ENCODE data around the gene TRIM69. TPM values are rescaled to one million over a fixed set of nuclear protein-coding genes. Genes with fewer than 3 reads are reported as not detected.
"Not testable (repeated sequence)": the region's sequence is repeated elsewhere in the genome, so short reads cannot be mapped to it uniquely, and the experiment has no call there.

Gene TRIM69
- total RNA-seq, 3 donors from 2014 or later = 9.8 to 15.5 (median 13.5) TPM

DNA sequence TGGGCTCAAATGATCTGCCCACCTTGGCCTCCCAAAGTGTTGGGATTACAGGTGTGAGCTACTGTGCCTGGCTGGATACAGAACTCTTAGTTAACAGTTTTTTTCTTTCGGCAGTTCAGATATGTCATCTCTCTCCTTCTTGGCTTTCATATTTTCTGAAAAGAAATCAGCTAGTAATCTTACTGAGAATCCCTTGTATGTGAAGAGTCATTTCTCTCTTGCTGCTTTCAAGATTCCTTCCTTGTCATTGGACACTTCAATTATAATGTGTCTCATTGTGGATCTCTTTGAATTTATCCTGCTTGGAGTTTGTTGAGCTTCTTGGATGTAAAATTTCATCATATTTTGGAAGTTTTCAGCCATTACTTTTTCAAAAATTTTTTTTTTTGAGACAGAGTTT is 17.0 kb downstream of the TRIM69 start:
- Histone ChIP-seq H3K36me3 (no peaks in the 10 kb centered on the region), H3K4me3 (no peak overlapping the region), H3K27me3 (no peaks in the 10 kb centered on the region), H3K9me3 (peaks cover 5% of the 10 kb centered on the region in 2 donors), H3K27ac (no peak overlapping the region), H3K4me1 (no peaks in the 10 kb centered on the region)
- intact Hi-C loops (cut with DNase I; ENCODE audit: low total_unique reads) = no loop called here
- no peak for DNase-seq (ENCODE audit: low spot score in 2 of 2)
- TF ChIP-seq POLR2AphosphoS5 (IDR thresholded peaks at IDR 0.05) = no peak
- TF ChIP-seq CTCF (IDR thresholded peaks at IDR 0.05) = no peak
- TF ChIP-seq POLR2A (IDR thresholded peaks at IDR 0.05) = no peak

- intact Hi-C loops (cut with DNase I; ENCODE audit: low total_unique reads) = no loop called here
- Histone ChIP-seq H3K4me3 (no peak overlapping the region), H3K9me3 (no peaks in the 10 kb centered on the region), H3K36me3 (no peaks in the 10 kb centered on the region), H3K27me3 (no peaks in the 10 kb centered on the region), H3K4me1 (no peaks in the 10 kb centered on the region), H3K27ac (no peak overlapping the region)
- no peak for DNase-seq (ENCODE audit: low spot score in 2 of 2)
- no peak for TF ChIP-seq POLR2A (IDR thresholded peaks at IDR 0.05)
- TF ChIP-seq POLR2AphosphoS5 (IDR thresholded peaks at IDR 0.05) = no peak
- no peak for TF ChIP-seq CTCF (IDR thresholded peaks at IDR 0.05)
Observed at GRCh38 chr15:44763187-44763586, 26.9 kb downstream of the TRIM69 start.

DNA sequence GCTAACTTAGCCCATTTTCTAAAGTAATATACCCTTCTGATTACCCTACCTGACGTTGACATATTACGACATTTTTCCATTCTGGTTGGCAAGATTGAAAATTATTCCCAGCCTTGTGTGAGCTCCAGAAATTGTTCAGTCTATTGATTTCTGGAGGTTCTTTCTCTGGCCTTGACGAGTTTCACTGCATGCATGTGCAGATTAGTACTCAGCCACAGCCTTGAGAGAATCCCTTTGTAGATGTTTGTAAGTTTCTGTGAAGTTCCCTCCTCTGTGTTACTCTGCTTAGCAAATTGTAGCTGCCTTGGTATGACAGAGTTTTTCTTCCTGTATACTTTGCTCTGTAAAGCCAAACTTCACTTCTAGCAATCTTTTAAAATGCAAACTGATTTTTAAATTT is 27.5 kb downstream of the TRIM69 start:
- intact Hi-C loops (cut with DNase I; ENCODE audit: low total_unique reads) = no loop called here
- TF ChIP-seq POLR2AphosphoS5 (IDR thresholded peaks at IDR 0.05) (no peak), CTCF (IDR thresholded peaks at IDR 0.05) (no peak), POLR2A (IDR thresholded peaks at IDR 0.05) (no peak)
- H3K36me3 ChIP-seq = no peaks in the 10 kb centered on the region
- no peak overlapping the region for H3K4me3 ChIP-seq
- H3K27ac ChIP-seq = no peak overlapping the region
- H3K9me3 ChIP-seq = no peaks in the 10 kb centered on the region
- DNase-seq (ENCODE audit: low spot score in 2 of 2) = no peak
- H3K4me1 ChIP-seq = no peaks in the 10 kb centered on the region
- no peaks in the 10 kb centered on the region for H3K27me3 ChIP-seq

GRCh38 chr15:44765036-44765435 is 28.7 kb downstream of the TRIM69 start:
- Histone ChIP-seq H3K36me3 (no peaks in the 10 kb centered on the region), H3K27me3 (no peaks in the 10 kb centered on the region), H3K4me3 (no peak overlapping the region), H3K9me3 (no peaks in the 10 kb centered on the region), H3K27ac (no peak overlapping the region), H3K4me1 (no peaks in the 10 kb centered on the region)
- TF ChIP-seq POLR2A (IDR thresholded peaks at IDR 0.05) (no peak), CTCF (IDR thresholded peaks at IDR 0.05) (no peak), POLR2AphosphoS5 (IDR thresholded peaks at IDR 0.05) (no peak)
- intact Hi-C loops (cut with DNase I; ENCODE audit: low total_unique reads) = no loop called here
- DNase-seq (ENCODE audit: low spot score in 2 of 2) = no peak

- Histone ChIP-seq H3K9me3 (peaks cover 8 to 12% of the 10 kb centered on the region in 2 donors), H3K27ac (no peak overlapping the region), H3K27me3 (no peaks in the 10 kb centered on the region), H3K4me1 (no peaks in the 10 kb centered on the region), H3K4me3 (no peak overlapping the region), H3K36me3 (no peaks in the 10 kb centered on the region)
- DNase-seq (ENCODE audit: low spot score in 2 of 2) = no peak
- no peak for TF ChIP-seq POLR2A (IDR thresholded peaks at IDR 0.05)
- TF ChIP-seq POLR2AphosphoS5 (IDR thresholded peaks at IDR 0.05) = no peak
- TF ChIP-seq CTCF (IDR thresholded peaks at IDR 0.05) = no peak
- intact Hi-C loops (cut with DNase I; ENCODE audit: low total_unique reads) = no loop called here
Observed at GRCh38 chr15:44769521-44769920, 33.2 kb downstream of the TRIM69 start.

- not testable (repeated sequence) for H3K4me1 ChIP-seq, H3K27ac ChIP-seq
Observed at GRCh38 chr15:44770715-44771114, 34.4 kb downstream of the TRIM69 start.

More at GRCh38 chr15:44770715-44771114, 34.4 kb downstream of the TRIM69 start:
- H3K4me3 ChIP-seq; DNase-seq (ENCODE audit: low spot score in 2 of 2); H3K27me3 ChIP-seq; H3K36me3 ChIP-seq; intact Hi-C loops (cut with DNase I; ENCODE audit: low total_unique reads): not testable (repeated sequence)
- H3K9me3 ChIP-seq = peaks cover 8 to 12% of the 10 kb centered on the region in 2 donors
